Panc1 (cell line): ENCODE data around the gene SVOP.

Source experiments
- POLR2AphosphoS5 ChIP-seq: IDR thresholded peaks from 2 replicates; pipeline ENCODE4 v1.6.1; 2012; ENCODE audit warnings: mild to moderate bottlenecking, low read depth, low read length, moderate library complexity
- TCF7L2 ChIP-seq: IDR thresholded peaks from 2 replicates; pipeline ENCODE4 v1.6.1; 2011; ENCODE audit warnings: mild to moderate bottlenecking, low read depth, low read length, inconsistent platforms
- TF ChIP-seq, protein P1 (sequence below): fragments of 450-650 bp; IDR thresholded peaks from 2 replicates; pipeline ENCODE4 v1.5.1; 2017; ENCODE audit warnings: mild to moderate bottlenecking

DNA sequence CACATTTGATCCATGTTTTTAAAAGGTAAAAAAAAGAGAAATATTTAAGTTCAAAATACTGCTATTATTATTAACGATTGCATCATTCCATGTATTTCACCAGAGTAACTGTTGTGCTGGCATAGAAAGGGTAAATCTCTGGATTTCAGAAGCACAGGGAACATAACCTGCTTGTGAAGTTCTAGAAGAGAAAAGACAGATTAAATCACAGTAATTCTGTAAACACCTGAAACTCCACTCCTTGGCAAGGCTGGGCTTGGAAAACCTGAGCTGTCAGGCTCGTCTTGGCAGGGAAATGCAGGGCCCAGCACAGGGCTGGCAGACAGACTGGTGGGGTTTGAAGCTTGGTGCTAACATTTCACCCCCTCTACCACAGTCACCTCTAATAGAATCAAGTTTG is 35.1 kb downstream of the SVOP start:
- TF ChIP-seq, protein P1, sequence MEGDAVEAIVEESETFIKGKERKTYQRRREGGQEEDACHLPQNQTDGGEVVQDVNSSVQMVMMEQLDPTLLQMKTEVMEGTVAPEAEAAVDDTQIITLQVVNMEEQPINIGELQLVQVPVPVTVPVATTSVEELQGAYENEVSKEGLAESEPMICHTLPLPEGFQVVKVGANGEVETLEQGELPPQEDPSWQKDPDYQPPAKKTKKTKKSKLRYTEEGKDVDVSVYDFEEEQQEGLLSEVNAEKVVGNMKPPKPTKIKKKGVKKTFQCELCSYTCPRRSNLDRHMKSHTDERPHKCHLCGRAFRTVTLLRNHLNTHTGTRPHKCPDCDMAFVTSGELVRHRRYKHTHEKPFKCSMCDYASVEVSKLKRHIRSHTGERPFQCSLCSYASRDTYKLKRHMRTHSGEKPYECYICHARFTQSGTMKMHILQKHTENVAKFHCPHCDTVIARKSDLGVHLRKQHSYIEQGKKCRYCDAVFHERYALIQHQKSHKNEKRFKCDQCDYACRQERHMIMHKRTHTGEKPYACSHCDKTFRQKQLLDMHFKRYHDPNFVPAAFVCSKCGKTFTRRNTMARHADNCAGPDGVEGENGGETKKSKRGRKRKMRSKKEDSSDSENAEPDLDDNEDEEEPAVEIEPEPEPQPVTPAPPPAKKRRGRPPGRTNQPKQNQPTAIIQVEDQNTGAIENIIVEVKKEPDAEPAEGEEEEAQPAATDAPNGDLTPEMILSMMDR = no peak
- TF ChIP-seq POLR2AphosphoS5 (no peak), TCF7L2 (no peak)
